BJ (cell line): ENCODE measurements around the gene IGFLR1. TPM values are rescaled to one million over a fixed set of nuclear protein-coding genes. Genes with fewer than 3 reads are reported as not detected.

Source experiments
- CTCF ChIA-PET: fragments of 350-600 bp; formaldehyde crosslinking; extraction: SDS; loops from one replicate; lab custom pipeline; 2021; ENCODE audit warnings: antibody characterized with exemption, inconsistent platforms; lab: Yijun Ruan, JAX
- POLR2A ChIA-PET: fragments of 300-600 bp; sonication (Branson Sonifier 250); formaldehyde crosslinking; extraction: SDS; loops from one replicate; lab custom pipeline; 2021; ENCODE audit warnings: antibody characterized with exemption; lab: Charles Lee
- DNase-seq: peaks from one replicate; pipeline ENCODE4 v3.0.0-alpha.2; 2011; ENCODE audit warnings: low read depth
- H3K27me3 ChIP-seq: 2 replicates; pipeline ENCODE4 v1.6.0; 2011; ENCODE audit warnings: low read length; ENCODE audit not compliant: control insufficient read depth, insufficient read depth
- H3K36me3 ChIP-seq: 2 replicates; pipeline ENCODE4 v1.5.1; 2011; ENCODE audit warnings: low read length; ENCODE audit not compliant: control insufficient read depth, insufficient read depth
- H3K4me3 ChIP-seq: 2 replicates; pipeline ENCODE4 v1.5.1; 2011; ENCODE audit warnings: low read depth, mild to moderate bottlenecking, control low read depth, low read length
- polyA plus RNA-seq: library from polyadenylated mRNA; depleted of rRNA; stranded (reverse); fragments of >200 nt; gene quantifications from 2 replicates; pipeline ENCODE4 v1.2.3, GENCODE V29; 2011
- TF ChIP-seq, protein P1 (sequence below): IDR thresholded peaks from 2 replicates; pipeline ENCODE4 v1.5.1; 2011; ENCODE audit warnings: low read depth, mild to moderate bottlenecking, control low read depth, inconsistent platforms, low read length, moderate library complexity; ENCODE audit not compliant: insufficient read depth

The IGFLR1 gene
- polyA plus RNA-seq, 1 experiment = 1.9 TPM

GRCh38 chr19:35776102-35776788, 34.0 kb upstream of the IGFLR1 start:
- DNase-seq = no peak
- TF ChIP-seq, protein P1, sequence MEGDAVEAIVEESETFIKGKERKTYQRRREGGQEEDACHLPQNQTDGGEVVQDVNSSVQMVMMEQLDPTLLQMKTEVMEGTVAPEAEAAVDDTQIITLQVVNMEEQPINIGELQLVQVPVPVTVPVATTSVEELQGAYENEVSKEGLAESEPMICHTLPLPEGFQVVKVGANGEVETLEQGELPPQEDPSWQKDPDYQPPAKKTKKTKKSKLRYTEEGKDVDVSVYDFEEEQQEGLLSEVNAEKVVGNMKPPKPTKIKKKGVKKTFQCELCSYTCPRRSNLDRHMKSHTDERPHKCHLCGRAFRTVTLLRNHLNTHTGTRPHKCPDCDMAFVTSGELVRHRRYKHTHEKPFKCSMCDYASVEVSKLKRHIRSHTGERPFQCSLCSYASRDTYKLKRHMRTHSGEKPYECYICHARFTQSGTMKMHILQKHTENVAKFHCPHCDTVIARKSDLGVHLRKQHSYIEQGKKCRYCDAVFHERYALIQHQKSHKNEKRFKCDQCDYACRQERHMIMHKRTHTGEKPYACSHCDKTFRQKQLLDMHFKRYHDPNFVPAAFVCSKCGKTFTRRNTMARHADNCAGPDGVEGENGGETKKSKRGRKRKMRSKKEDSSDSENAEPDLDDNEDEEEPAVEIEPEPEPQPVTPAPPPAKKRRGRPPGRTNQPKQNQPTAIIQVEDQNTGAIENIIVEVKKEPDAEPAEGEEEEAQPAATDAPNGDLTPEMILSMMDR = no peak
- peak overlapping the region; percentile 77 for H3K4me3 ChIP-seq
- H3K36me3 ChIP-seq = no peaks in the 10 kb centered on the region; the same call in 1 of the 2 replicates
- POLR2A ChIA-PET = interaction anchor here (0.6 kb wide), 1 partner anchor 18 kb away, joined by 8 read pairs; no protein-coding TSS in a partner anchor
- CTCF ChIA-PET = interaction anchor here (0.6 to 1.0 kb wide), 2 partner anchors 13 to 1554 kb away, joined by 3 read pairs; no protein-coding TSS in a partner anchor
- H3K27me3 ChIP-seq = no peaks in the 10 kb centered on the region

GRCh38 chr19:35775298-35776101, 33.2 kb upstream of the IGFLR1 start, which contains the start of gene ARHGAP33:
Gene ARHGAP33, plus strand, starts transcription at chr19:35775564. Its CDS starts 95 bp downstream, at chr19:35775659.
- H3K4me3 ChIP-seq = peak within 1 kb of the TSS; percentile 77
- peak; percentile 68 for DNase-seq
- TF ChIP-seq, protein P1 = no peak
- POLR2A ChIA-PET = no interaction called here
- no peaks in the 10 kb centered on the region for H3K36me3 ChIP-seq
- no peaks in the 10 kb centered on the region for H3K27me3 ChIP-seq
- CTCF ChIA-PET = interaction anchor here (1.0 kb wide), 1 partner anchor 14 kb away, joined by 3 read pairs; no protein-coding TSS in a partner anchor

- H3K4me3 ChIP-seq = peak overlapping the region; percentile 24
- H3K27me3 ChIP-seq = no peaks in the 10 kb centered on the region
- CTCF ChIA-PET = no interaction called here
- no peaks in the 10 kb centered on the region for H3K36me3 ChIP-seq
- POLR2A ChIA-PET = no interaction called here
- no peak for DNase-seq
- TF ChIP-seq, protein P1 = no peak
These were observed 32.7 kb upstream of the IGFLR1 start for GRCh38 chr19:35775046-35775297.

DNA sequence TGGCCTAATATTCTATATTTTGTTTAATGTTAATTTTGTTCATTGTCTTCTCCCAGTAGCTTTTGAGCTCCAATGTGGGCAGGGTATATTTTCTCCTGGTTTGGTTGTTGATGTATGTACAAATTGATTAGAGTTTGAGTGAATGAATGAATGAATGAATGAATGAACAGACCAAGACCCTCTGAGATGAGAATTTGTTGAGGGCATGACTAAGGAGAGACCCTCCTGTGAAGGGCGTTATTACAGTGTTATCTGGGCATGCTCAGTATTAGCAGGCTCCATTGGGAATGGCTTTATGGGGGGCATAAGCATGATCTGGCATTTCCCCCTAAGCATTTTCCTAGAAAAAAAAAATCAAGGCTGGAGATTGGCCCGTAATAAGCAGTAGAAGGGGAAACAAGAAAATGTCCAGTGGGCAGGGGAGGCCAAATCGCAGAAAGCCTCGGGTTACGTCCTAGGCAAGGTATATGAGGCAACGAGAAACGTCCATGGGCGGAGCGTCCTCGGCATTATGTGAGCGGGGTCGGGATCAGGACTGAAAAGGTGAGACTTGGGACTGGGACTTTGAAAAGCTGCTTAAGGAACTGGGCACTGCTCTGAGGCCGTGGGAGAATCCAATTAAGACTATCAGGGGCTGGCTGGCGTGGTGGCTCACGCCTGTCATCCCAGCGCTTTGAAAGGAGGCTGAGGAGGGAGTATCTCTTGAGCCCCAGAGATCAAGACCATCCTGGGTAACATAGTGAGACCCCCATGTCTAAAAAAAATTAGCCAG, 32.2 kb upstream of the IGFLR1 start:
- TF ChIP-seq, protein P1 = no peak
- no peak for DNase-seq
- no peaks in the 10 kb centered on the region for H3K27me3 ChIP-seq
- no peaks in the 10 kb centered on the region for H3K36me3 ChIP-seq
- POLR2A ChIA-PET = no interaction called here
- peak overlapping the region; percentile 24 for H3K4me3 ChIP-seq
- CTCF ChIA-PET = interaction anchor here (0.9 kb wide), 1 partner anchor 40 kb away, joined by 3 read pairs; no protein-coding TSS in a partner anchor
